Hepatocyte (in vitro differentiated cells): Measurements from ENCODE around the gene ADORA2A.
A peak's percentile ranks its signal among the peaks of the same experiment; 100 is the strongest.

ENCODE experiments used
- EZH2 ChIP-seq: fragments of 200-600 bp; sonication (generic); IDR thresholded peaks from 2 replicates; pipeline ENCODE4 v1.6.1; 2016; ENCODE audit warnings: antibody characterized with exemption, mild to moderate bottlenecking, borderline replicate concordance
- TF ChIP-seq, protein P1 (sequence below): fragments of 200-600 bp; sonication (generic); IDR thresholded peaks from 2 replicates; pipeline ENCODE4 v1.5.1; 2016; ENCODE audit warnings: antibody characterized with exemption, mild to moderate bottlenecking; ENCODE audit not compliant: poor library complexity

DNA sequence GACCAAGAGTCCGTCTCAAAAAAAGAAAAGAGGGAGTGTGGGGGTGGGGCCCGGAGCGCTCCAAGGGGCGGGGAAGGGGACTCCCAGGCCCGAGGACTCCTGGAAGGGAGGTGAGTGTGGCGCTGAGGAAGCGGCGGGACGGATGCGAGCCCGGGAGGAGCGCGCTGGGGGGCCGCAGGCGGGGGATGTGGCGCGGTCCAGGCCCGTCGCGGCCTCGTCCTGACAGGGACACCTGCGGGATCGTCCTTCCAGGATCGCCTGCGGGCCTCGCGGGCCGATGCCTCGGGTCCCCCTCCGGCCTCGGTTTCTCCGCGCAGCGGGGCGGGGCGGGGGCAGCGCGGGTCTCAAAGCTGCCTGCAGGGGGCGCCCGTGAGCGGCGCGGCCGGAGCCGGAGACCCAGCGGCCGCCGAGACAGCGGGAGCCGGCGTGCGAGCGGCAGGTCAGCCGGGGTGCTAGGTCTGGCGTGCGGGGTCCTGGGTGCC lies 3.8 kb upstream of the ADORA2A start:
- TF ChIP-seq, protein P1, sequence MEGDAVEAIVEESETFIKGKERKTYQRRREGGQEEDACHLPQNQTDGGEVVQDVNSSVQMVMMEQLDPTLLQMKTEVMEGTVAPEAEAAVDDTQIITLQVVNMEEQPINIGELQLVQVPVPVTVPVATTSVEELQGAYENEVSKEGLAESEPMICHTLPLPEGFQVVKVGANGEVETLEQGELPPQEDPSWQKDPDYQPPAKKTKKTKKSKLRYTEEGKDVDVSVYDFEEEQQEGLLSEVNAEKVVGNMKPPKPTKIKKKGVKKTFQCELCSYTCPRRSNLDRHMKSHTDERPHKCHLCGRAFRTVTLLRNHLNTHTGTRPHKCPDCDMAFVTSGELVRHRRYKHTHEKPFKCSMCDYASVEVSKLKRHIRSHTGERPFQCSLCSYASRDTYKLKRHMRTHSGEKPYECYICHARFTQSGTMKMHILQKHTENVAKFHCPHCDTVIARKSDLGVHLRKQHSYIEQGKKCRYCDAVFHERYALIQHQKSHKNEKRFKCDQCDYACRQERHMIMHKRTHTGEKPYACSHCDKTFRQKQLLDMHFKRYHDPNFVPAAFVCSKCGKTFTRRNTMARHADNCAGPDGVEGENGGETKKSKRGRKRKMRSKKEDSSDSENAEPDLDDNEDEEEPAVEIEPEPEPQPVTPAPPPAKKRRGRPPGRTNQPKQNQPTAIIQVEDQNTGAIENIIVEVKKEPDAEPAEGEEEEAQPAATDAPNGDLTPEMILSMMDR, result peak; percentile 77
- no peak for TF ChIP-seq EZH2
